A673 (cell line): Measurements from ENCODE around the gene FYCO1.

Experiments
- EZH2 ChIP-seq: fragments of 200-600 bp; sonication (generic); IDR thresholded peaks from 2 replicates; pipeline ENCODE4 v1.6.1; 2017; ENCODE audit warnings: borderline replicate concordance, low read depth, mild to moderate bottlenecking, mixed read lengths, antibody characterized with exemption, low read length; ENCODE audit not compliant: poor library complexity, severe bottlenecking
- TF ChIP-seq, protein P1 (sequence below): fragments of 300-800, 200-600 bp; sonication (generic); conservative IDR thresholded peaks from 2 replicates; pipeline ENCODE4 v1.5.1; 2017; ENCODE audit warnings: low read depth, mild to moderate bottlenecking, antibody characterized with exemption, low read length, moderate library complexity, mixed read lengths

DNA sequence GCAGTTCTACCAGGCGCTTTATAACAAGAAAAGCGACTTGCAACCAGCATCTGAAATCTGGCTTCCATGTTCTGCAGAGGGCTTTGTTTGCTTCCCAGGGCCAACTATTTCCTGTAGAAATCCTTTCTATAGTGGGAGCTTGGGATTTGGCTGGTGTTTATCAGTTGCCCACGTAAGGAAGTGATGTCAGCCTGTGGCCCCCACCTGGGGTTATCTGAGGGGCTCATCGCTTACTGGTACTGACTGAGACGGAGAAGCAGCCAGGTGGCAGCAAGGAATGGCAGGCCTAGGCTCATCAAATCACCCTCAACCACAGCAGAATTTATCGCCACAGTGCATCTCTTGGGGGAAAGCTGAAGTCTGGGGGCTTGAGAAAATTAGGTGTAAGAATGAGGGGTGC is 123.8 kb downstream of the FYCO1 start:
- TF ChIP-seq, protein P1, sequence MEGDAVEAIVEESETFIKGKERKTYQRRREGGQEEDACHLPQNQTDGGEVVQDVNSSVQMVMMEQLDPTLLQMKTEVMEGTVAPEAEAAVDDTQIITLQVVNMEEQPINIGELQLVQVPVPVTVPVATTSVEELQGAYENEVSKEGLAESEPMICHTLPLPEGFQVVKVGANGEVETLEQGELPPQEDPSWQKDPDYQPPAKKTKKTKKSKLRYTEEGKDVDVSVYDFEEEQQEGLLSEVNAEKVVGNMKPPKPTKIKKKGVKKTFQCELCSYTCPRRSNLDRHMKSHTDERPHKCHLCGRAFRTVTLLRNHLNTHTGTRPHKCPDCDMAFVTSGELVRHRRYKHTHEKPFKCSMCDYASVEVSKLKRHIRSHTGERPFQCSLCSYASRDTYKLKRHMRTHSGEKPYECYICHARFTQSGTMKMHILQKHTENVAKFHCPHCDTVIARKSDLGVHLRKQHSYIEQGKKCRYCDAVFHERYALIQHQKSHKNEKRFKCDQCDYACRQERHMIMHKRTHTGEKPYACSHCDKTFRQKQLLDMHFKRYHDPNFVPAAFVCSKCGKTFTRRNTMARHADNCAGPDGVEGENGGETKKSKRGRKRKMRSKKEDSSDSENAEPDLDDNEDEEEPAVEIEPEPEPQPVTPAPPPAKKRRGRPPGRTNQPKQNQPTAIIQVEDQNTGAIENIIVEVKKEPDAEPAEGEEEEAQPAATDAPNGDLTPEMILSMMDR = no peak
- TF ChIP-seq EZH2 = no peak
